Activated naive CD8-positive, alpha-beta T cell treated with anti-CD3 and anti-CD28 coated beads, Interleukin-2, amount 50 U/mL, for 24 hours (primary cell): Measurements from ENCODE around the gene MYO18B.
A peak's percentile ranks its signal among the peaks of the same experiment; 100 is the strongest.

ENCODE experiments used
- ATAC-seq: fragments of 150-1000 bp; cut with Tn5 transposase; one replicate; pipeline ENCODE4 v1.10.0; 2021
- DNase-seq: peaks from one replicate; pipeline ENCODE4 v3.0.0; 2021
- H3K27ac Mint-ChIP-seq: one replicate; pipeline ENCODE4 v1.8.0; 2021; ENCODE audit warnings: mild to moderate bottlenecking, mixed read lengths
- H3K27me3 Mint-ChIP-seq: one replicate; pipeline ENCODE4 v1.8.0; 2021; ENCODE audit warnings: mixed read lengths
- H3K36me3 Mint-ChIP-seq: one replicate; pipeline ENCODE4 v1.8.0; 2021; ENCODE audit warnings: low read depth, mixed read lengths
- H3K4me1 Mint-ChIP-seq: one replicate; pipeline ENCODE4 v1.8.0; 2021; ENCODE audit warnings: mixed read lengths
- H3K4me3 Mint-ChIP-seq: one replicate; pipeline ENCODE4 v1.8.0; 2021; ENCODE audit warnings: mild to moderate bottlenecking, moderate library complexity, mixed read lengths
- H3K9me3 Mint-ChIP-seq: one replicate; pipeline ENCODE4 v1.8.0; 2021; ENCODE audit warnings: mixed read lengths

MYO18B gene

GRCh38 chr22:25843660-25844405 is 101.8 kb downstream of the MYO18B start:
- Mint-ChIP-seq H3K4me3 (no peak overlapping the region), H3K27ac (no peak overlapping the region), H3K36me3 (no peaks in the 10 kb centered on the region), H3K9me3 (no peaks in the 10 kb centered on the region), H3K27me3 (peaks cover 4% of the 10 kb centered on the region), H3K4me1 (no peaks in the 10 kb centered on the region)
- DNase-seq (no peak), ATAC-seq (no peak)

- Mint-ChIP-seq H3K27ac (no peak overlapping the region), H3K36me3 (no peaks in the 10 kb centered on the region), H3K9me3 (no peaks in the 10 kb centered on the region), H3K27me3 (peaks cover 4% of the 10 kb centered on the region), H3K4me1 (no peaks in the 10 kb centered on the region), H3K4me3 (no peak overlapping the region)
- ATAC-seq (no peak), DNase-seq (no peak)
Observed at GRCh38 chr22:25844601-25845000, 102.6 kb downstream of the MYO18B start.

GRCh38 chr22:25845985-25846745 is 104.2 kb downstream of the MYO18B start:
- H3K27me3 Mint-ChIP-seq = no peaks in the 10 kb centered on the region
- no peaks in the 10 kb centered on the region for H3K4me1 Mint-ChIP-seq
- ATAC-seq = peak; percentile 74
- H3K4me3 Mint-ChIP-seq = no peak overlapping the region
- H3K27ac Mint-ChIP-seq = no peak overlapping the region
- DNase-seq = peak; percentile 5
- no peaks in the 10 kb centered on the region for H3K9me3 Mint-ChIP-seq
- H3K36me3 Mint-ChIP-seq = no peaks in the 10 kb centered on the region

- Mint-ChIP-seq H3K27me3 (peaks cover 2% of the 10 kb centered on the region), H3K4me3 (no peak overlapping the region), H3K4me1 (no peaks in the 10 kb centered on the region), H3K9me3 (no peaks in the 10 kb centered on the region), H3K27ac (no peak overlapping the region), H3K36me3 (no peaks in the 10 kb centered on the region)
- ATAC-seq (no peak), DNase-seq (no peak)
Observed at GRCh38 chr22:25847451-25847850, 105.5 kb downstream of the MYO18B start.

GRCh38 chr22:25848954-25849353 is 107.0 kb downstream of the MYO18B start:
- no peaks in the 10 kb centered on the region for H3K9me3 Mint-ChIP-seq
- DNase-seq (no peak), ATAC-seq (no peak)
- peaks cover 2% of the 10 kb centered on the region for H3K27me3 Mint-ChIP-seq
- no peaks in the 10 kb centered on the region for H3K4me1 Mint-ChIP-seq
- no peak overlapping the region for H3K4me3 Mint-ChIP-seq
- H3K27ac Mint-ChIP-seq = no peak overlapping the region
- H3K36me3 Mint-ChIP-seq = no peaks in the 10 kb centered on the region

- Mint-ChIP-seq H3K9me3 (no peaks in the 10 kb centered on the region), H3K27ac (no peak overlapping the region), H3K4me3 (no peak overlapping the region), H3K4me1 (no peaks in the 10 kb centered on the region), H3K36me3 (no peaks in the 10 kb centered on the region), H3K27me3 (peaks cover 2% of the 10 kb centered on the region)
- ATAC-seq (no peak), DNase-seq (no peak)
Observed at GRCh38 chr22:25849522-25849921, 107.5 kb downstream of the MYO18B start.

- Mint-ChIP-seq H3K36me3 (no peaks in the 10 kb centered on the region), H3K27me3 (peaks cover 14% of the 10 kb centered on the region), H3K9me3 (no peaks in the 10 kb centered on the region), H3K4me1 (no peaks in the 10 kb centered on the region), H3K27ac (no peak overlapping the region), H3K4me3 (no peak overlapping the region)
- DNase-seq (no peak), ATAC-seq (no peak)
Observed at GRCh38 chr22:25852223-25852622, 110.2 kb downstream of the MYO18B start.

- no peaks in the 10 kb centered on the region for H3K4me1 Mint-ChIP-seq
Observed at GRCh38 chr22:25853078-25853477, 111.1 kb downstream of the MYO18B start.

GRCh38 chr22:25853501-25854284 is 111.7 kb downstream of the MYO18B start:
- peaks cover 16% of the 10 kb centered on the region for H3K27me3 Mint-ChIP-seq
- ATAC-seq = no peak
- H3K27ac Mint-ChIP-seq = no peak overlapping the region
- no peaks in the 10 kb centered on the region for H3K9me3 Mint-ChIP-seq
- DNase-seq = no peak
- H3K4me3 Mint-ChIP-seq = no peak overlapping the region
- no peaks in the 10 kb centered on the region for H3K36me3 Mint-ChIP-seq
- no peaks in the 10 kb centered on the region for H3K4me1 Mint-ChIP-seq

More at GRCh38 chr22:25853078-25853477, 111.1 kb downstream of the MYO18B start:
- no peak overlapping the region for H3K4me3 Mint-ChIP-seq
- no peaks in the 10 kb centered on the region for H3K9me3 Mint-ChIP-seq
- DNase-seq (no peak), ATAC-seq (no peak)
- no peaks in the 10 kb centered on the region for H3K36me3 Mint-ChIP-seq
- no peak overlapping the region for H3K27ac Mint-ChIP-seq
- peaks cover 16% of the 10 kb centered on the region for H3K27me3 Mint-ChIP-seq

- H3K36me3 Mint-ChIP-seq = no peaks in the 10 kb centered on the region
- ATAC-seq = no peak
- no peaks in the 10 kb centered on the region for H3K4me1 Mint-ChIP-seq
- H3K27me3 Mint-ChIP-seq = peaks cover 11% of the 10 kb centered on the region
- no peak overlapping the region for H3K27ac Mint-ChIP-seq
- H3K4me3 Mint-ChIP-seq = no peak overlapping the region
- DNase-seq = no peak
- H3K9me3 Mint-ChIP-seq = no peaks in the 10 kb centered on the region
Observed at GRCh38 chr22:25869771-25870170, 127.8 kb downstream of the MYO18B start.

GRCh38 chr22:25874327-25874726 is 132.3 kb downstream of the MYO18B start:
- no peaks in the 10 kb centered on the region for H3K9me3 Mint-ChIP-seq
- no peak overlapping the region for H3K27ac Mint-ChIP-seq
- DNase-seq (no peak), ATAC-seq (no peak)
- no peaks in the 10 kb centered on the region for H3K4me1 Mint-ChIP-seq
- H3K36me3 Mint-ChIP-seq = no peaks in the 10 kb centered on the region
- peaks cover 11% of the 10 kb centered on the region for H3K27me3 Mint-ChIP-seq
- H3K4me3 Mint-ChIP-seq = no peak overlapping the region

GRCh38 chr22:25875461-25875860 is 133.5 kb downstream of the MYO18B start:
- Mint-ChIP-seq H3K4me3 (no peak overlapping the region), H3K36me3 (no peaks in the 10 kb centered on the region), H3K27me3 (peaks cover 5% of the 10 kb centered on the region), H3K9me3 (no peaks in the 10 kb centered on the region), H3K27ac (no peak overlapping the region), H3K4me1 (no peaks in the 10 kb centered on the region)
- DNase-seq = no peak
- no peak for ATAC-seq

- ATAC-seq (no peak), DNase-seq (no peak)
- peaks cover 5% of the 10 kb centered on the region for H3K27me3 Mint-ChIP-seq
- H3K27ac Mint-ChIP-seq = no peak overlapping the region
- H3K4me3 Mint-ChIP-seq = no peak overlapping the region
- no peaks in the 10 kb centered on the region for H3K4me1 Mint-ChIP-seq
- no peaks in the 10 kb centered on the region for H3K36me3 Mint-ChIP-seq
- no peaks in the 10 kb centered on the region for H3K9me3 Mint-ChIP-seq
Observed at GRCh38 chr22:25876871-25877270, 134.9 kb downstream of the MYO18B start.

GRCh38 chr22:25878933-25879332 is 136.9 kb downstream of the MYO18B start:
- Mint-ChIP-seq H3K36me3 (no peaks in the 10 kb centered on the region), H3K9me3 (no peaks in the 10 kb centered on the region), H3K27me3 (peaks cover 5% of the 10 kb centered on the region), H3K4me3 (no peak overlapping the region), H3K4me1 (no peaks in the 10 kb centered on the region), H3K27ac (no peak overlapping the region)
- DNase-seq (no peak), ATAC-seq (no peak)

GRCh38 chr22:25880524-25880923 is 138.5 kb downstream of the MYO18B start:
- DNase-seq = no peak
- H3K9me3 Mint-ChIP-seq = no peaks in the 10 kb centered on the region
- H3K27ac Mint-ChIP-seq = no peak overlapping the region
- no peaks in the 10 kb centered on the region for H3K4me1 Mint-ChIP-seq
- no peaks in the 10 kb centered on the region for H3K36me3 Mint-ChIP-seq
- H3K4me3 Mint-ChIP-seq = no peak overlapping the region
- H3K27me3 Mint-ChIP-seq = peaks cover 10% of the 10 kb centered on the region
- ATAC-seq = no peak
